Astrocyte (in vitro differentiated cells and primary cell): ENCODE measurements around the gene SYTL1. TPM values are rescaled to one million over a fixed set of nuclear protein-coding genes. Genes with fewer than 3 reads are reported as not detected.

ENCODE experiments used
- DNase-seq: peaks from one replicate; pipeline ENCODE4 v3.0.0-alpha.2; 2010; ENCODE audit warnings: low read depth
- FAIRE-seq: peaks from 2 replicates; lab custom pipeline; 2011; peaks lifted over from hg19 to GRCh38; lab: Jason Lieb, UNC
- H2AFZ ChIP-seq: 2 replicates; pipeline ENCODE4 v1.6.0; 2012; ENCODE audit warnings: low read depth, low read length, inconsistent platforms
- H3K27ac ChIP-seq: 2 replicates; pipeline ENCODE4 v1.5.1; 2011; ENCODE audit warnings: low read depth, low read length, inconsistent platforms
- H3K27me3 ChIP-seq: 2 replicates; pipeline ENCODE4 v1.6.0; 2011; ENCODE audit warnings: low read length, inconsistent platforms; ENCODE audit not compliant: insufficient read depth
- H3K36me3 ChIP-seq: 2 replicates; pipeline ENCODE4 v1.5.1; 2011; ENCODE audit warnings: low read length, inconsistent platforms; ENCODE audit not compliant: insufficient read depth
- H3K4me1 ChIP-seq: 2 replicates; pipeline ENCODE4 v1.5.1; 2011; ENCODE audit warnings: low read length, inconsistent platforms; ENCODE audit not compliant: insufficient read depth
- H3K4me2 ChIP-seq: 2 replicates; pipeline ENCODE4 v1.6.0; 2012; ENCODE audit warnings: low read length, inconsistent platforms
- H3K4me3 ChIP-seq: 2 replicates; pipeline ENCODE4 v1.5.1; 2011; ENCODE audit warnings: low read depth, mild to moderate bottlenecking, low read length, inconsistent platforms; ENCODE audit not compliant: insufficient read depth
- H3K79me2 ChIP-seq: 2 replicates; pipeline ENCODE4 v1.6.0; 2012; ENCODE audit warnings: mild to moderate bottlenecking, low read length, inconsistent platforms; ENCODE audit not compliant: insufficient read depth
- H3K9ac ChIP-seq: 2 replicates; pipeline ENCODE4 v1.6.0; 2012; ENCODE audit warnings: mild to moderate bottlenecking, low read length, inconsistent platforms
- H3K9me3 ChIP-seq: 2 replicates; pipeline ENCODE4 v1.5.1; 2012; ENCODE audit warnings: low read depth, mild to moderate bottlenecking, low read length, inconsistent platforms; ENCODE audit not compliant: insufficient read depth
- H4K20me1 ChIP-seq: 2 replicates; pipeline ENCODE4 v1.6.0; 2012; ENCODE audit warnings: low read length, inconsistent platforms; ENCODE audit not compliant: insufficient read depth
- H3K27ac Mint-ChIP-seq: one replicate; pipeline ENCODE4 v1.8.0; 2021; ENCODE audit warnings: mild to moderate bottlenecking, mixed read lengths; ENCODE audit not compliant: unreplicated experiment
- H3K27me3 Mint-ChIP-seq: one replicate; pipeline ENCODE4 v1.8.0; 2021; ENCODE audit warnings: low read depth, mixed read lengths; ENCODE audit not compliant: unreplicated experiment
- H3K36me3 Mint-ChIP-seq: one replicate; pipeline ENCODE4 v1.8.0; 2021; ENCODE audit warnings: low read depth, mixed read lengths; ENCODE audit not compliant: unreplicated experiment
- H3K4me1 Mint-ChIP-seq: one replicate; pipeline ENCODE4 v1.8.0; 2021; ENCODE audit warnings: low read depth, mixed read lengths; ENCODE audit not compliant: unreplicated experiment
- H3K4me3 Mint-ChIP-seq: one replicate; pipeline ENCODE4 v1.8.0; 2021; ENCODE audit warnings: mild to moderate bottlenecking, moderate library complexity, mixed read lengths; ENCODE audit not compliant: unreplicated experiment
- H3K9me3 Mint-ChIP-seq: one replicate; pipeline ENCODE4 v1.8.0; 2021; ENCODE audit warnings: mild to moderate bottlenecking, mixed read lengths; ENCODE audit not compliant: unreplicated experiment
- EZH2 ChIP-seq: IDR thresholded peaks from 2 replicates; pipeline ENCODE4 v1.6.1; 2012; ENCODE audit warnings: mild to moderate bottlenecking, low read length, inconsistent platforms; ENCODE audit not compliant: insufficient read depth
- total RNA-seq: library from RNA; stranded (reverse); gene quantifications from 2 replicates; pipeline ENCODE4 v1.2.1, GENCODE V29; 2021
- TF ChIP-seq, protein P1 (sequence below): IDR thresholded peaks from 2 replicates; pipeline ENCODE4 v1.5.1; 2011; ENCODE audit warnings: low read depth, mild to moderate bottlenecking, inconsistent platforms, low read length, moderate library complexity; ENCODE audit not compliant: insufficient read depth

Gene SYTL1
- total RNA-seq, 1 donor from 2014 or later: 10.7 TPM

DNA sequence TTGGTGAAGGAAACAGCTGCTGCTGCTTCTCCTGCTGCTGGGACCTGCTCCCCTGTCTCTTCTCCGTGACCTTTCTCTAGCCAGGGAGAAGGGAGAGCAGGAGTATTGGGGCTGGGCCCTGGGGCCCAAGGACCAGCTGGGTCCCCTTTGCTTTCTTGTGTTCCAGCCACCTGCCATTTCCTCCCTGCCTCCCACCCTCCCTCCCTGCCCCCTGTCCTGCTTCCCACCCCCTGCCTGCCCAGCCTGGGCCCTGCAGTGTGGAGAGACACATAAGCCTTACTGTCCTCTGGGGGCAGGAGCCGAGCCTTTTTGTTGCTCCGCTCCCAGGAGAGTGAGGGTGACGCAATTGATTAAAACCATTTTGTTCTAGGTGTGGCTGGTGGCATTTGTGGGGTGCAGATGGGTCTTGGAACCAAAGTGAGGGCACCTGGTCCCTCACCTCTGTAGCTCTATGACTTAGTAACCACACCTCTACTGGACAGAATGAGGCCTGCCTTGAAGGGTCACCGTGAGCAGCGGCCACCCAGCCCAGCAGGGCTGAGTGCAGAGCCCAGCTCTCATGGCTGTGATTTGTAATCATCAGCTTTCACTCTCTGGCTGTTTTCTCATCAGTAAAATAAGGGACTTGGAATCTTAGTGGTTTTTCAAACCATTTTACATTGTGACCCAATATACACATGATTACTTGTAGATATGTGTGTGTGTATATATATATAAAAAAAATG, 33.8 kb upstream of the SYTL1 start:
- Histone ChIP-seq H3K9me3 (no peaks in the 10 kb centered on the region), H3K4me2 (no peak overlapping the region), H3K4me3 (no peak overlapping the region), H3K4me1 (no peaks in the 10 kb centered on the region), H3K79me2 (no peaks in the 10 kb centered on the region), H3K36me3 (no peaks in the 10 kb centered on the region), H2AFZ (no peak overlapping the region), H4K20me1 (no peaks in the 10 kb centered on the region), H3K9ac (no peak overlapping the region), H3K27me3 (no peaks in the 10 kb centered on the region), H3K27ac (no peak overlapping the region)
- DNase-seq: no peak
- H3K9me3 Mint-ChIP-seq: no peaks in the 10 kb centered on the region
- H3K4me1 Mint-ChIP-seq: peaks cover 3% of the 10 kb centered on the region
- no peak for FAIRE-seq
- H3K27me3 Mint-ChIP-seq: no peaks in the 10 kb centered on the region
- H3K27ac Mint-ChIP-seq: no peak overlapping the region
- no peaks in the 10 kb centered on the region for H3K36me3 Mint-ChIP-seq
- no peak overlapping the region for H3K4me3 Mint-ChIP-seq
- no peak for TF ChIP-seq EZH2
- TF ChIP-seq, protein P1, sequence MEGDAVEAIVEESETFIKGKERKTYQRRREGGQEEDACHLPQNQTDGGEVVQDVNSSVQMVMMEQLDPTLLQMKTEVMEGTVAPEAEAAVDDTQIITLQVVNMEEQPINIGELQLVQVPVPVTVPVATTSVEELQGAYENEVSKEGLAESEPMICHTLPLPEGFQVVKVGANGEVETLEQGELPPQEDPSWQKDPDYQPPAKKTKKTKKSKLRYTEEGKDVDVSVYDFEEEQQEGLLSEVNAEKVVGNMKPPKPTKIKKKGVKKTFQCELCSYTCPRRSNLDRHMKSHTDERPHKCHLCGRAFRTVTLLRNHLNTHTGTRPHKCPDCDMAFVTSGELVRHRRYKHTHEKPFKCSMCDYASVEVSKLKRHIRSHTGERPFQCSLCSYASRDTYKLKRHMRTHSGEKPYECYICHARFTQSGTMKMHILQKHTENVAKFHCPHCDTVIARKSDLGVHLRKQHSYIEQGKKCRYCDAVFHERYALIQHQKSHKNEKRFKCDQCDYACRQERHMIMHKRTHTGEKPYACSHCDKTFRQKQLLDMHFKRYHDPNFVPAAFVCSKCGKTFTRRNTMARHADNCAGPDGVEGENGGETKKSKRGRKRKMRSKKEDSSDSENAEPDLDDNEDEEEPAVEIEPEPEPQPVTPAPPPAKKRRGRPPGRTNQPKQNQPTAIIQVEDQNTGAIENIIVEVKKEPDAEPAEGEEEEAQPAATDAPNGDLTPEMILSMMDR: no peak

DNA sequence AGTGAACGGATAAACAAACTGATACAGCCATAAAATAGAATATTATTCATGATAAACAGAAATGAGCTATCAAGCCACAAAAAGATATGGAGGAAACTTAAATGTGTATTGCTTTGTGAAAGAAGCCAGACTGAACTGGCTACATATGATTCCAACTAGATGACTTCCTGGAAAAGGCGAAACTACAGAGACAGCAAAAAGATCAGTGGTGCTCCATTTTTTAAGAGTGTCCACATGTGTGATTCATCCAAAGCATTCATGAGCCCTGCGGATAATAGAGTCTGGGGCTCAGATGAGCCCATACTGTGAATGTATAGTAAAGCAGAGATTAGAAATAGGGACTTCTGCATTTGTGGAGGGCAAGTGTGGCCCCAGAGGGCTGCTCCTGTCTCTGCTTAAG, 27.7 kb upstream of the SYTL1 start:
- TF ChIP-seq, protein P1: no peak
- TF ChIP-seq EZH2: no peak
- no peaks in the 10 kb centered on the region for H3K4me1 ChIP-seq
- Mint-ChIP-seq H3K27ac (no peak overlapping the region), H3K4me1 (no peaks in the 10 kb centered on the region), H3K27me3 (peaks cover 9% of the 10 kb centered on the region), H3K4me3 (no peak overlapping the region), H3K36me3 (no peaks in the 10 kb centered on the region), H3K9me3 (no peaks in the 10 kb centered on the region)
- no peaks in the 10 kb centered on the region for H3K79me2 ChIP-seq
- no peak overlapping the region for H3K9ac ChIP-seq
- peaks cover 5% of the 10 kb centered on the region for H3K27me3 ChIP-seq
- H3K36me3 ChIP-seq: no peaks in the 10 kb centered on the region
- H4K20me1 ChIP-seq: no peaks in the 10 kb centered on the region
- DNase-seq (no peak), FAIRE-seq (no peak)
- H3K27ac ChIP-seq: no peak overlapping the region
- no peak overlapping the region for H3K4me2 ChIP-seq
- H3K4me3 ChIP-seq: no peak overlapping the region
- H2AFZ ChIP-seq: no peak overlapping the region
- no peaks in the 10 kb centered on the region for H3K9me3 ChIP-seq

DNA sequence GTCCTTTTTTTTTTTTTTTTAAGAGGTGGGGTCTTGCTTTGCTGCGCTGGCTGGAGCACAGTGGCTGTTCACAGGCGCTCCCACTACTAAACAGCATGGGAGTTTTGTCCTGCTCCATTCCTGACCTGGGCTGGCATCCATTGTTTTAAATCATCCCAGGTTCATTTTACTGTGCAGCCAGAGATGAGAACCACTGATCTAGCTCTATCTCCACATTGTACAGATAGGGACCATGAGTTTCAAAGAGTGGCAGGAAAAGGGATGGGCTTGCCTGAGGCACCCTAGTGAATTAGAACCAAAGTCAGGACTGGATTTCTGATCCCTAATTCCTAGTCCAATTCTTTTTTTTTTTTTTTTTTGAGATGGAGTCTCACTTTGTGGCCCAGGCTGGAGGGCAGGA, 27.1 kb upstream of the SYTL1 start:
- Histone ChIP-seq H3K9me3 (no peaks in the 10 kb centered on the region), H3K4me1 (no peaks in the 10 kb centered on the region), H3K4me2 (no peak overlapping the region), H2AFZ (no peak overlapping the region), H4K20me1 (no peaks in the 10 kb centered on the region), H3K27ac (no peak overlapping the region), H3K9ac (no peak overlapping the region), H3K36me3 (no peaks in the 10 kb centered on the region), H3K79me2 (no peaks in the 10 kb centered on the region), H3K27me3 (peaks cover 5% of the 10 kb centered on the region), H3K4me3 (no peak overlapping the region)
- peaks cover 9% of the 10 kb centered on the region for H3K27me3 Mint-ChIP-seq
- TF ChIP-seq, protein P1: no peak
- no peak for TF ChIP-seq EZH2
- no peak for FAIRE-seq
- no peaks in the 10 kb centered on the region for H3K36me3 Mint-ChIP-seq
- no peak for DNase-seq
- no peak overlapping the region for H3K27ac Mint-ChIP-seq
- H3K4me1 Mint-ChIP-seq: no peaks in the 10 kb centered on the region
- no peaks in the 10 kb centered on the region for H3K9me3 Mint-ChIP-seq
- no peak overlapping the region for H3K4me3 Mint-ChIP-seq
